Activated naive CD4-positive, alpha-beta T cell treated with anti-CD3 and anti-CD28 coated beads for 36 hours (primary cell): ENCODE measurements around the gene IGSF9B. TPM values are rescaled to one million over a fixed set of nuclear protein-coding genes. Genes with fewer than 3 reads are reported as not detected.

Experiments used
- CTCF ChIA-PET: fragments of 350-600 bp; sonication (Branson Sonifier 250); formaldehyde crosslinking; loops from one replicate; lab custom pipeline; 2021; ENCODE audit warnings: antibody characterized with exemption; lab: Charles Lee
- DNase-seq: peaks from one replicate; pipeline ENCODE4 v3.0.0-alpha.2; 2020
- H3K27ac Mint-ChIP-seq: one replicate; pipeline ENCODE4 v1.8.0; 2021; ENCODE audit warnings: mild to moderate bottlenecking, mixed read lengths
- H3K27me3 Mint-ChIP-seq: one replicate; pipeline ENCODE4 v1.8.0; 2021; ENCODE audit warnings: low read depth, mixed read lengths
- H3K36me3 Mint-ChIP-seq: one replicate; pipeline ENCODE4 v1.8.0; 2021; ENCODE audit warnings: low read depth, mixed read lengths
- H3K4me1 Mint-ChIP-seq: one replicate; pipeline ENCODE4 v1.8.0; 2021; ENCODE audit warnings: low read depth, mixed read lengths
- H3K4me3 Mint-ChIP-seq: one replicate; pipeline ENCODE4 v1.8.0; 2021; ENCODE audit warnings: mild to moderate bottlenecking, moderate library complexity, mixed read lengths
- H3K9me3 Mint-ChIP-seq: one replicate; pipeline ENCODE4 v1.8.0; 2021; ENCODE audit warnings: mixed read lengths
- intact Hi-C: fragments of 100-400 bp; cut with micrococcal nuclease; formaldehyde crosslinking; loops from one replicate; pipeline ENCODE4 v1.15.1; 2023
- total RNA-seq, 2 experiments: library from RNA; stranded (reverse); gene quantifications; one replicate each; pipeline ENCODE4 v1.2.3, GENCODE V29; 2021

Gene IGSF9B
- total RNA-seq, 2 experiments from 2014 or later = 26.5 to 34.0 TPM

DNA sequence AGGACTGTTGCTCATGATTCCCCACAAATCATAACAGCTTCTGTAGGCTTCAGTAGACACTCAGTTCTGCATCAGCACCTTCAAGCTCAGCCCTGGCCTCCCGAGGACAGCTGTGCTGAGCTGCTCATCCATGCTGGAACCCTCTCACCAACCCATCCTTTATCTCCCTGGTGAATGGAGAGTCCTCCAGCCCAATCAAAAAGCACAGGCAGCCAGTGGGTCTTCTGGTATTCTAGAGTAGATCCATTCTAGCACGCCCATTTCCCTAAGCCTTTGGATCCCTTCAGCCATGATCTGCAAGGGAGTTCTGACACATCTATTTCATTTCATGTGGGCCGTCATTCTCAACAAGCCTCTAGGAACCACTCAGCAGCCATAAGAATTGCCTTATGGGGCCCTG lies 66.9 kb downstream of the IGSF9B start:
- Mint-ChIP-seq H3K36me3 (no peaks in the 10 kb centered on the region), H3K4me1 (no peaks in the 10 kb centered on the region), H3K9me3 (no peaks in the 10 kb centered on the region), H3K27me3 (peaks cover 13% of the 10 kb centered on the region), H3K27ac (no peak overlapping the region), H3K4me3 (no peak overlapping the region)
- intact Hi-C loops = no loop called here
- no peak for DNase-seq
- CTCF ChIA-PET = no interaction called here

DNA sequence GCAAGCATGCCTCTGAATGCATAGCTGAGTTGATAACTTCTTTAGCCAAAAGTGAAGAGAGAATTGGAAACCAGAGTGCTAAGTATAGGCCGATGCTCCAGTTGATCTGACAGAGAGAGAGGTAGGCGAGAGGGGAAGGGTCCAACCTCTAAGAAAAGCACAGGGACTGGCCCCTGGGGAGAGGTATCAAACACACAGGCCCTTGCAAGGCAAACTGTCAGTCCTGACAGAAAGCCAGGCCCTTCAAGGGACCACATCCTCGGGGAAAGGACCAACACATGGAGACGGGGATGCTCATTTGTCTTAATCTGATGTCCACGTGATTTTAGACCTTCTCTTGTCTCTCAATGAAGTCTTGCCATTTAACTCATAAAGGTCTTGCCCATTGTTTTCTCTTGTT lies 67.6 kb downstream of the IGSF9B start:
- Mint-ChIP-seq H3K36me3 (no peaks in the 10 kb centered on the region), H3K27me3 (peaks cover 18% of the 10 kb centered on the region), H3K27ac (no peak overlapping the region), H3K4me3 (no peak overlapping the region), H3K9me3 (no peaks in the 10 kb centered on the region), H3K4me1 (no peaks in the 10 kb centered on the region)
- CTCF ChIA-PET = no interaction called here
- intact Hi-C loops = no loop called here
- DNase-seq = no peak

DNA sequence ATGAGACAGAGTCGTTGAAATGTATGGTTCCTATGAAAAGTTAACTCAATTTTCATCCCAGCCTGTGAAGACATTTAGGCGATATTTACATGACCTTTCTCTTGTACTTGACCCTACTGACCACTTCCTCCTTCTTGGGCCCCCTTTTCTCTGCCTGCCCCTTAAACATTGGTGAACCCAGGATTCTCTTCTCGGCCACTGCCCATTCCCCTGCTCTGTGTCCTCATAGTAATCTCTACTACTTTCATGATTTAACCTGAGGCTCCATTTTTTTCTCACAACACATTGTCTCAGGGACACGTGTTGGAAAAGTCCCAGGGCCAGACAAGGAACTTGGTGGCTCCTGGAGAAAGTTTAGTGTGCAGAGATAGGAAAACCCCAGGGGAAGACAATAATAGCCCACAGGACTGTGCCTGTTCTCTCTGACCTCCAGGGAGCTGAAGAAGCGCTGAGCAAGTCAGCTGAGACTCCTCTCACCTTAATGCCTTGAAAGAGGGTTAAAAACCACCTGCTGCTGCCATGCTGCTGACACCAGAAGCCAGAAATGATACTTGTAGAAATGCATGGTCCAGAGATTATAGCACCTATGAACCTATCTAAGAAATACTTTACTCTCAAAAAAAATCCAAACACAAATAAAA lies 69.0 kb downstream of the IGSF9B start:
- H3K36me3 Mint-ChIP-seq = no peaks in the 10 kb centered on the region
- no peaks in the 10 kb centered on the region for H3K4me1 Mint-ChIP-seq
- no peak for DNase-seq
- H3K27ac Mint-ChIP-seq = no peak overlapping the region
- peaks cover 23% of the 10 kb centered on the region for H3K27me3 Mint-ChIP-seq
- H3K9me3 Mint-ChIP-seq = no peaks in the 10 kb centered on the region
- H3K4me3 Mint-ChIP-seq = no peak overlapping the region
- intact Hi-C loops = no loop called here
- CTCF ChIA-PET = no interaction called here

- Mint-ChIP-seq H3K9me3 (peaks cover 3% of the 10 kb centered on the region), H3K27me3 (peaks cover 23% of the 10 kb centered on the region), H3K4me1 (no peaks in the 10 kb centered on the region), H3K27ac (no peak overlapping the region), H3K36me3 (no peaks in the 10 kb centered on the region), H3K4me3 (no peak overlapping the region)
- CTCF ChIA-PET = no interaction called here
- DNase-seq = no peak
- intact Hi-C loops = no loop called here
Measured at GRCh38 chr11:133886029-133886428, 70.7 kb downstream of the IGSF9B start.

DNA sequence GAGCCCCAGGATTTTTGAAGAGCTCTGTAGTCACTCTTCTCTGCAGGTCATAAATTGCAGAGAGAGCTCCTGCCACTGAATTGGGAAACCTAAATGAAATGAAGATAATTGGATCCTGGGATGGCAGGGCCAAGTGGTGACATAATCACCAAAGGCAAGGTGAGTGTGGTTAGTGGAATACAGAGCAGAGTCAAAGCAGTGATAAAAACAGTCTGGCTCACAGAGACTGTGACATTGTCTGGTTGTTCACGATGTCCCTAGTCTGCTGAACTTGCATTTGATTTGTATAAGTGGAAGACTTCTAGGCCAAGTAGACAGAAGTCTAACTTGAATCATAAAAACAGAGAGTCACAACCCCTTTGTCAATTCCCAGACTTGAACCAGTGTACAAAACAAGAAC lies 84.6 kb downstream of the IGSF9B start:
- H3K36me3 Mint-ChIP-seq = no peaks in the 10 kb centered on the region

GRCh38 chr11:133867456-133867855 lies 89.3 kb downstream of the IGSF9B start:
- CTCF ChIA-PET = interaction anchor here (0.7 kb wide), 1 partner anchor 903 kb away, joined by 3 read pairs; no protein-coding TSS in a partner anchor
- no peaks in the 10 kb centered on the region for H3K36me3 Mint-ChIP-seq
- DNase-seq = no peak
- intact Hi-C loops = no loop called here
- no peaks in the 10 kb centered on the region for H3K4me1 Mint-ChIP-seq
- no peak overlapping the region for H3K4me3 Mint-ChIP-seq
- H3K27me3 Mint-ChIP-seq = peaks cover 6% of the 10 kb centered on the region
- no peak overlapping the region for H3K27ac Mint-ChIP-seq
- no peaks in the 10 kb centered on the region for H3K9me3 Mint-ChIP-seq

More for the DNA sequence above, 84.6 kb downstream of the IGSF9B start:
- Mint-ChIP-seq H3K9me3 (no peaks in the 10 kb centered on the region), H3K27me3 (peaks cover 2% of the 10 kb centered on the region), H3K27ac (no peak overlapping the region), H3K4me3 (no peak overlapping the region), H3K4me1 (no peaks in the 10 kb centered on the region)
- DNase-seq = no peak
- CTCF ChIA-PET = no interaction called here
- intact Hi-C loops = no loop called here

DNA sequence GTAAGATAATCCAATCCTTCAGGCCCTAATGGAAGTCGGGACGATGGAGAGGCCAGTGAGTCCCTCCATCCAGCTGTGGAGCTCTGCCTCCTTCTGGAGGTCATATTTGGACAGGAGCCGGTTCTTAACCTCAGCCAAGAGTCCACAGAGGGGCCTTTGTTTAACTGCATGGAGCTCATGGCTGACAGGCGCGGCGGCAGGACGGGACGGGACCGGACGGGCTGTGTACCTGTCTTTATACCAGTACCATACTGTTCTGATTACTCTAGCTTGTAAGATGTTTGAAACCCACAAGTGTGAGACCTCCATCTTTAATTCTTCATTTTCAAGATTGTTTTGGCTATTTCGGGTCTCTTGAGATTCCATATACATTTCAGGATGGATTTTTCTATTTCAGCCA lies 91.3 kb downstream of the IGSF9B start:
- CTCF ChIA-PET = no interaction called here
- Mint-ChIP-seq H3K4me3 (no peak overlapping the region), H3K4me1 (no peaks in the 10 kb centered on the region), H3K36me3 (no peaks in the 10 kb centered on the region), H3K27me3 (peaks cover 6% of the 10 kb centered on the region), H3K9me3 (no peaks in the 10 kb centered on the region), H3K27ac (no peak overlapping the region)
- intact Hi-C loops = no loop called here
- no peak for DNase-seq

- no peaks in the 10 kb centered on the region for H3K4me1 Mint-ChIP-seq
- intact Hi-C loops = no loop called here
- CTCF ChIA-PET = no interaction called here
Measured at GRCh38 chr11:133864756-133865155, 92.0 kb downstream of the IGSF9B start.

GRCh38 chr11:133860151-133860550 lies 96.6 kb downstream of the IGSF9B start:
- Mint-ChIP-seq H3K27ac (no peak overlapping the region), H3K4me3 (no peak overlapping the region), H3K27me3 (peaks cover 17% of the 10 kb centered on the region), H3K9me3 (no peaks in the 10 kb centered on the region), H3K36me3 (no peaks in the 10 kb centered on the region), H3K4me1 (no peaks in the 10 kb centered on the region)
- intact Hi-C loops = no loop called here
- CTCF ChIA-PET = no interaction called here
- DNase-seq = no peak

More at GRCh38 chr11:133864756-133865155, 92.0 kb downstream of the IGSF9B start:
- no peak overlapping the region for H3K27ac Mint-ChIP-seq
- no peaks in the 10 kb centered on the region for H3K9me3 Mint-ChIP-seq
- H3K36me3 Mint-ChIP-seq = no peaks in the 10 kb centered on the region
- H3K27me3 Mint-ChIP-seq = peaks cover 9% of the 10 kb centered on the region
- H3K4me3 Mint-ChIP-seq = no peak overlapping the region
- no peak for DNase-seq

Other genes with a start within 250 kb of the IGSF9B start
- not detected for gene SPATA19, start 111.5 kb downstream of the IGSF9B start, total RNA-seq
- 1 to 10 TPM; 4.0 to 6.4 TPM for gene JAM3, start 112.1 kb upstream of the IGSF9B start, total RNA-seq